HG03469 (cell line): ENCODE measurements around the gene EMC10.
"Not testable (repeated sequence)": the region's sequence is repeated elsewhere in the genome, so short reads cannot be mapped to it uniquely, and the experiment has no call there.

ENCODE experiments used
- ATAC-seq: cut with Tn5 transposase; IDR thresholded peaks from one replicate; pipeline ENCODE4 v1.9.1; 2021; ENCODE audit warnings: mild to moderate bottlenecking, moderate library complexity, moderate number of reproducible peaks; ENCODE audit not compliant: unreplicated experiment

Gene EMC10

DNA sequence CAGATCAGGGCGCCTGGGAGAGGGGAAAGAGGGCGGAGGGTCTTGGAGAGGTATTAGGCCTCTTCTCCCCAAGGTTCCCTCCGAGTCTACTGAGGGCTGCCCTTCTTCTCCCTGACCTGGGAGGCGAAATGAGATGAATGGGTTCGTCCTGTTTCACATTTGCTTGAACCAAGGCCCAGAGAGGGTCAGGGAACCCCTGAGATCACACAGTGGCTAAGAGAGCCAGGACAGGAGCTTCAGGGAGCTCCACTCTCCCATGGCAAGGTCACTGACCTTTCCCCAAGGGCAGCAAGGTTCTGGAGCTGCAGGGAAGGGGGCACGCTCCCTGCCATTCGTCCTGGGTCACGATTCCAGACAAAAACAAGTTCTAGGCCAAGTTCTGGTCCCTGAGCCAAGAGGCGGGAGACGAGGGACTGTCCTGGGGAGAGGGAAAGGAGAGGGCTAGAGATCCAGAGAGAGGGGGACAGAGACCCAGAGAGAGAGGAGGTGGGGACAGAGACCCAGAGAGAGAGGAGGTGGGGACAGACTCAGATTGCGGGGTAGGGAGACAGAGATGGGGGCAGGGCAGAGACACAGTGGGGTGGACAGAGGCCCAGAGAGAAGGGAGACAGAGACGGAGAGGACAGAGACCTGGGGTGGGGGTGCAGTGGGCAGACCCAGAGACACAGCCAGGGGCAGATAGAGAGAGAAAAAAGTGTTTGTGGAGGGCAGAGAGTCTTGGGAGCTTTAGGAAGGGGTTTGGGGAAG lies 36.9 kb downstream of the EMC10 start:
- no peak for ATAC-seq

DNA sequence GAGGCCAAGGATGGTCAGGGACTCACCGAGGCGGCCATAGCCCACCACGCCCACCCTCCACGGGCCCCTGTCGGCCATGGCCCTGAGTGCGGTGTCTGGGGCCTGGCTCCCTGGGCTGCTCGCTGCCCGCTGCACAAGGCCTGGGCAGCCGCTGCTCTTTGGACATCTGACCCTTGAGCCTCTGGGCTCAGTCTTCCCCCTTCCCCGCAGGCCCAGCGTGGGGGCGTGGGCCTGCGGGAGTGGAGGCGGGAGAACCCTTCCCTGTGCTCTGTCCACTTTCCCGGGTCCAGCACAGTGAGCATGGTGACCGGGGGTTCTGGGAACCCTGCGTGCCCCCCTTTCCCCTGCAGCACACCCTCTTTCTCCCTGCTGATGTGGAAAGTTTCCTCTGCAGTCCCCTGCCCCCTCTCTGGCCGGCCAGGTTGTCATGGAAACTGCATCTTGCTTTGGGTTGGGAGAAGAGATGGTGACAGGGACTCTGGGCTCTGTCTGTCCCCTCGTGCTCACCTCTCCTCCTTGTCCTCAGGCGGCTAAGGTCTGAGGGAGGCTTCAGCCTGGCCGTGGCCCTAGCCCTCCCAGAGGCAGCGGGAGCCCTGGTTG lies 37.5 kb downstream of the EMC10 start, which contains the start of gene ASPDH:
ASPDH (minus strand) TSS at position 168 of the 600 bp plus-strand sequence; CDS start at position 78, 90 bp downstream.
- no peak for ATAC-seq

DNA sequence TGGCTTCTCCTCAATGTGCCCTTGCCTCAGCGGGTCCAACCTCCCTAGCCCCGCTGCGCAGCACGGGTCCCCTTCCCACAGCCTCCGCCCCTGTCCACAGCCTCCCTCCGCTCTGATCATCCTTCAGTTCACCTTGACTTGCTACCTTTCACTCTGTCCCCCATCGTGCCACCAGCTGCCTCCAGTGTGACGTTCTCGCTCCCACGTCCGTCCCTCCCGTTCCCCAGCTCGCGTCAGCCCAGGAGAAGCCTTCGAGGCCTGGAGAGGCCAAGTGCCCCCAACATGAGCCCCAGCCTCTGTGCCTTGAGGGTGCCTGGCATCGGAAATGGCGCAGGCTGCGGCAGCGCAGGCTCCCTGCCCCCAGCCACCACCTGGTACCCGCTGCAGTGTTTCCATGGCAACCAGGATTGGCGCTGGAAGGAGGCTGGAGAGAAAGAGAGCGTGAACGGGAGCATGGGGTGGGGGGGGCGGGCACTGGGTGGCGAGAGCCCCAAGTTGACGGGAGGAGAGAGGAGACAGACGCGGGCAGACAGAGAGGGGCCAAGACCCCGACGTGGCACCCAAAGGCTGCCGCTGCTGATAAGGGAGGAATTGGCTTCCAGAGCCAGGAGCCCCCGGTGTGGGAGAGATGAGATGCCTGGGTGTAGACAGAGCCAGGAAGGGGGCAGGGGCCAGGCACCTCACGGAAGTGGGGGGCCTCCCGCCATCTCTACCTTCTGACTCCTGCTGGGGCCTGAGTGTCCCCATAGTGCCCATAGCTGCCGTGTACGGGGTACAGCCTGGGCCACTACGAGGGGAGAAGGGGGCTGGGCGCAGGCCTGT lies 38.2 kb downstream of the EMC10 start:
- no peak for ATAC-seq

DNA sequence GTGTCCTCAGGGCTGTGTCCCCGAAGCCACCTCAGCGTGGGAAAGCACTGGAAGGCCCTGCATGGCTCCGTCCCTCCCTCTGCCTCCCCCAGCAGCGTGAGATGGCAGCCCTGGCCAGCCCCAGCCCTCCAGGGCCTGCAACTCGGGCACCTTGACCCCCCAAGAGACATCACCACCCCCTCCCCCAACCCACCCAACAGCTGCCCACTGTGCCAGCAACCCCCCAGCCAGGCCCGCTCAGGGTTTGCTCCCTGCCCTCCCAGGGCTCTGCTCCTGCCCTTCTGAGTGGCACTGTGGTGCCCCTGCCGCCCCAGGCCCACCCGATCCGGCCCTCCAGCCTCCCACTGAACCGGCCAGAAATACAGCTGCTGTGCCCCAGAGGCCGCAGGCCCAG lies 38.9 kb downstream of the EMC10 start:
- no peak for ATAC-seq

DNA sequence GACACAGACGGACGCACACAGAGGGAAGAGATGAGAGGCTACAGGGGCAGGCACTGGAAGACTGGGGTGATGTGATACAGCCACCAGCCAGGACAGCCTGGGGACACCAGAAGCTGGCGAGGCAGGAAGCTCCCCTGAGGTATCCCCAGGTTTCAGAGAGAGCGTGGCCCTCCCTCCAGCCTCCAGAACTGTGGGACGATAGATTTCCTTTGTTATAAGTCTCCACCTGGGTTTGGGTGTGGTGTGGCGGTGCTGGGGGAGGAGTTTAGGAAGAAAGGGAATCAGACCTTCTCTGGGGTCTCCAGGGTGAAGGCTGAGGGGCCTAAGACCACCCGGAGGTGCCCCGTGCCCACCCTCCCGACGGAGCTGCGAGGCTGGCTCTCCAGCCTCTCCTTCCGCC lies 40.1 kb downstream of the EMC10 start:
- no peak for ATAC-seq

DNA sequence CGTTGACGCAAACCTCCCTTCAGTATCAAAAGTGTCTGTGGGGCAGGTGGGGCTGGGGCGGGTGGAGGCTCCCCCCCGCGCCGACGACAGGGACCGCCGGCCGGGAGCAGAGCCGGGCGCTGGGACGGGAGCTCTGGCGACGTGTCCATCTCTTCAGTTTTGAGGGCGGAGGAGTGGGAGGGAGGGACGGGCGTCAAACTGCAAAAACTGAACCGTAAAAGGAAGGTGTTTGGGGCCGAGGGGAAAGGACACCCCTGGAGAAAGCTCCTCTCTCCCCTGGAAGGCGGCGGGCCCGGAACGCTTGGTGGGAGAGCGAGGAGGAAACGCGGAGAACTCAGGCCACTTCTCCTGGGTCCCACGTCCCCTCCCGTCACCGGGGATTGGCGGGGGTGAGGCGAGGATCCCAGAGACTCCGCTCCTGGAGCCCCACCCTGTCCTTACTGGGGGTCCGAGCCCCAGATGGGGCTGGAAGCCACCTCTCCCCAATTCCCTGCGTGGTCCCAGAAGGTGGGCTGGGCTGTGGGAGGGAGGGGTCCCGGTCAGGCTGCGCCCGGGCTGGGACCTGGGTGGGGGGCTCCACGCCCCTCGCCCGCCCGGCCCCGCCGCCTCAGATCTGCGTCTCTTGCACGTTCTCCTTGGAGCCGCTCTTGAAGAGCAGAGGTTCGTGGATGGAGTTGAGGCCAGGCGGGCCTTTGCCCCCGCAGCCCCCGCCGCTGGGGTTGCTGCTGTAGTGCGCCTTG lies 40.8 kb downstream of the EMC10 start:
- ATAC-seq: no peak

DNA sequence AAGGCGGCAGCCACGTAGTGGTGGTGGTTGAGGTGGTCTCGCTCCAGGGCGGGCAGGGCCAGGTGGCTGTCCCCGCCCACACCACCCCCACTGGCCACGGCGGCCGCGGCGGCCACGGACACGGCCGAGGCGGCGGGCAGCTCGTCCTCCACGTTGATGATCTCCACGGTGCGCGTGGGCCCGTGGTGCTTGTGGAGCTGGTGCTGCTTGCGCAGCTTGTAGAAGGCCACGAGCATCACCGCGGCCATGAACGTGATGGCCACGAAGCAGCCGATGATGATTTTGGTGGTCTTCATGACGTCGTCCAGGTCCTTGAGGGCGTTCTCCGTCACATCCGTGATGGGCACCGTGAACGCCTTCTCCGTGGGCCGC lies 41.4 kb downstream of the EMC10 start:
- ATAC-seq: no peak

DNA sequence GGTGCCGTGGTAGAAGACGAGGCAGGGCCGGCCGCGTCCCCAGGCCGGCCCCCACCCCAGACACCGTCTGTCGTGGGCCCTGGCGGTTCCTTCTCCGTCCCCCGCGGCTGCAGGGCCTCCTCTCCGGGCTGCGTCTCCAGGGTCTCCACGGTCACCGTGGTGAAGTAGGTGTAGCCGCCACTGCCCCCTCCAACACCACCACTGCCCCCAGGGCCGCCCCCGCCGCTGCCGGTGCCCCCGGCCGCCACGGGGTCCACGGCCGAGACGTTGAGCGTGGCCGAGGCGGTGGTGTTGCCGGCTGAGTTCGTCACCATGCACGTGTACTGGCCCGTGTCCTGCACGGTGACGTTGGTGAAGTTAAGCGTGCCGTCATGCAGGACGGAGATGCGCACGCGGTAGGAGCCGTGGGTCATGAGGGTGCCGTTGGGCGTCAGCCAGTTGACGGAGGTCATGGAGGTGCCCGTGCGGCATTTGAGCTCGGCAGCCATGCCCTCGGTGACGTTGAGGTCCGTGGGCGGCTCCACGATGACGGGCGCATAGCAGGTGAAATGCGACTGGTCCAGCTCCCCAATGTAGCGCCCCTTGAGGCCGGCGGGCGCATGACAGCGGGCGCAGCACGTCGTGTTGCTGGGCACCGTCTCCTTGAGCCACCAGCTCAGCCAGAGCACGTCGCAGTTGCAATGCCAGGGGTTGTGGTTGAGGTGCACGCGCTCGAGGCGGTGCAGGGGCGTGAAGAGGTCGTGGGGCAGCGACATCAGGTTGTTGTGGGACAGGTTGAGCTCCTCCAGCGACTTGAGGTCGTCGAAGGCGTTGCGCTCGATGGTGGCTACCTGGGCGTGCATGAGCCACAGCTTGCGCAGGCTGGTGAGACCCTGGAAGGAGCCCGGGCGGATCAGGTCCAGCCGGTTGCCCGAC lies 42.0 kb downstream of the EMC10 start:
- no peak for ATAC-seq

DNA sequence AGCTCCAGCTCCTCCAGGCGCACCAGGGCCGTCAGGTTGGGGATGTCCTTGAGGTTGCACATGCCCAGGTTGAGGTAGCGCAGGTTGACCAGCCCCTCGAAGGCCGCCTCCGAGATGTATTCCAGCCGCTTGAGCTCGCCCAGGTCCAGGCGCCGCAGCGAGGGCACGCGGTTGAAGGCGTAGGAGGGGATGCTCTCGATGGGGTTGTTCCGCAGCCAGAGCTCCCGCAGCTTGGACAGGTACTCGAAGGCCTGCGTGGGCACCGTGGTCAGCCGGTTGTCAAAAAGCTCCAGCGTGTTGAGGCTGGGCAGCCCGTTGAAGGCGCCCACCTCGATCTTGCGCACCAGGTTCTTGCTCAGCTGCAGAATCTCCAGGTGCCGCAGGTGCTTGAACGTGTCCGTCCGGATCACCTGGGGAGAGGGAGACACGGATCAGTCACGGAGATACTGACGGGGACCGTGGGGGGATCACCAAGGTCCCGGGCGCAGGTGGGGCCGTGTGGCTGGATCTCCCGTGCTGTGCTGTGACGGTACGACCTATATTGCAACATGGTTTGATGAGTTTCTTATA lies 42.8 kb downstream of the EMC10 start:
- ATAC-seq: no peak

DNA sequence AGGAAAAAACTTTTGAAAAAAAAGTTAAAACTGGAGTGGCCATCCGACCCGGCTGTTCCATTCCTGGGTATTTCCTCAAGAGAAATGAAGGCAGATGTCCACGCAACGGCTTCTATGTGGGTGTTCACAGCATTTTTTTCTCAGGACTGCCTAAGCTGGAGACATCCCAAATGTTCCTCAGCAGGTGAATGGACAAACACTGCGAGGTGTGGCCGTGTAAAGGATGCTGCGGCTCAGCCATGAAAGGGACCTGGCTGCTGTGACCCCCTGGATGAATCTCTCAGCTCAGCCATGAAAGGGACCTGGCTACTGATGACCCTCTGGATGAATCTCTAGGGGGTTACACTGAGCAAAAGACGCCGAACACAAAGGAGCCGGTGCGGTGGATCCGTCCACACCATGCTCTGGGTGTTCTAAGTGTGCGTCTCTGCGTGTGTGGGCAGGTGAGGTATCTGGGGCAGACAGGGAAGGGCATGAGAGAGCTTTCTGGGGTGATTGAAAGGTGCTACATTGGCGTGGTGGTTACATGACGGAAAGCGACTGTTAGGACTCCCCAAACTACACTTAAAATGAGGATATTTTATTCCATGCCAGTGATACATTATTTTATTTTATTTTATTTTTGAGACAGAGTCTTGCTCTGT lies 44.6 kb downstream of the EMC10 start:
- no peak for ATAC-seq

DNA sequence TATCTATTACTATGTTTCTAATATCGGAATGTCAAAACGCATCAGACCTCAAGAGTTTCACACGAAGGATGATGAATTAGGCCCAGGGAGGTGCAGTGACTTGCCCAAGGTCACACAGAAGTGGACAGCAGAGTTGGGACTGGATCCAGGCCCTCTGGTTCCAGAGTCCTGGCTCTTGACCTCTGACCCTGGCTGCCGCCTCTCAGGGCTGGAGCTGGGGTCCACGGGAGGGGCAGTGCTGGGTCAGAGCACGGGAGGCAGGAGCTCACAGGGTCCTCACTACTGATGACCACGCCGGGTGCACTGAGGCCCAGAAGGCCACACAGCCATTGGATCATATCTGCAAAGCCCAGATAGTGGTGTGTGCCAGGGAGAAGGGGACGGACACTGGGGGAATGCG lies 46.6 kb downstream of the EMC10 start:
- ATAC-seq: no peak

DNA sequence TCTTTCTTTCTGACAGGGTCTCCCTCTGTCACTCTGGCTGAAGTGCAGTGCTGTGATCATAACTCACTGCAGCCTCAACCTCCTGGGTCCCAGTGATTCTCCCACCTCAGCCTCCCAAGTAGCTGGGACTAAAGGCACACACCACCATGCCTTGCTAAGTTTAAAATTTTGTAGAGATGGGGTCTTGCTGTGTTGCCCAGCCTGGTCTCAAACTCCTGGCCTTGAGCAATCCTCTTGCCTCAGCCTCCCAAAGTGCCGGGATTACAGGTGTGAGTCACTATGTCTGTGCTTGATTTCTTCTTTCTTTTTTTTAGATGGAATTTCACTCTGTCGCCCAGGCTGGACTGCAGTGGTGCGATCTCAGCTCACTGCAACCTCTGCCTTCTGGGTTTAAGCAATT lies 51.7 kb downstream of the EMC10 start:
- ATAC-seq: not testable (repeated sequence)

DNA sequence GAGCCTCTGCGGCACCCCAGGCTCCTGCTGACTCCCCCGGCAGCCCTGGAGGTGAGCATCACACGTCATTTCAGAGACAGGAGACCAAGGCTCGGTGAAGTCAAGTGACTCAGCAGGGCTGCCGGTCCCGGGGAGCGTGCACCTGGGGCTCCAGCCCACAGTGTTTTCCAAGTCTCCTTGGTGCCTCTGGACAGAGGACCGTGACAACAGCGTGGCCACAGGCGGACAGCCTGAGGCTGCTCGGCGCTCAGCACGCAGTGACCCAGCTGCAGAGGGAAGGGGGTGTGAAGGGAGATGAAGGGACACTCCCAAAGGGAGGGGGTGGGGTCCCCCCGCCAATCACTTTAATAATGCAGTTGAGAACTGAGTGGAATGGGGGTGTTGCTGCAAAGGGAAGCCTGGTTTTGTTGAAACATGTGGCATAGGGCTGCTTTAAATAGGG lies 54.9 kb downstream of the EMC10 start:
- ATAC-seq: no peak

DNA sequence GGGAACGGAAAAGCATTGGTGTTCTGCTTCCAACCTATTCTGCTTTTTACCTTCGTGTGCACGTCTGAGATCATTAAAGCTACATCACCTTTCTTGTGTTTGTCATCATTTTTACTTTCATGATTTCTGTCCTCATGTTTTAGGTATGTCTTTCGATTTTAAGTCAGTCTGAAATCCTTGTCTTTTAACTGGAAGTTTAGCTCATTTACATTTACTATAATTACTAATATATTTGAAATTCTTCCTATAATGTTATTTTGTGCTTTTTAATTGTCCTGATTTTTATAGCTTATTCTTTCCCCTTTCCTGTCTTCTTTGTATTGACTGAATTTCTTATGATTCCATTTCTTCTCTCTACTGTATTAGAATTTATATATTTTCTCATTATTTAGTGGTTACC lies 56.6 kb downstream of the EMC10 start:
- ATAC-seq: no peak

DNA sequence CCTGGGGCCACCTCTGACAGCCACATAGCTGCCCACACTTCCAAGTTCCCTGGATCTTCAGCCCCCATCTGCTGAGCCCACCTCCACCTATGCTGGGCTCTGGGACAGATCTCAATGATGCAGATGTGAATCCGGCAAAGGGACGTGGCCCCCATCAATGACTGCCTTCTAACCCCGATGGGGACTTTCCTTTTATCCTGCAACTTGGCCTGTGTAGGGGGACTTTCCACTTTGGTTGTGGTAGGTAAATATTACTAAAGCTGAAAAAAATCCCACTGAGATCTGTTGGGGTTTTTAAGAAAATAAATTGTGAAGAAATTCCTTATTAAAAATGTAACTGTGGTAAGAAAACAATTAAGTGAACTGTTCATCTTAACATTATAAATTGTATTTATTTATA lies 58.2 kb downstream of the EMC10 start:
- ATAC-seq: no peak

DNA sequence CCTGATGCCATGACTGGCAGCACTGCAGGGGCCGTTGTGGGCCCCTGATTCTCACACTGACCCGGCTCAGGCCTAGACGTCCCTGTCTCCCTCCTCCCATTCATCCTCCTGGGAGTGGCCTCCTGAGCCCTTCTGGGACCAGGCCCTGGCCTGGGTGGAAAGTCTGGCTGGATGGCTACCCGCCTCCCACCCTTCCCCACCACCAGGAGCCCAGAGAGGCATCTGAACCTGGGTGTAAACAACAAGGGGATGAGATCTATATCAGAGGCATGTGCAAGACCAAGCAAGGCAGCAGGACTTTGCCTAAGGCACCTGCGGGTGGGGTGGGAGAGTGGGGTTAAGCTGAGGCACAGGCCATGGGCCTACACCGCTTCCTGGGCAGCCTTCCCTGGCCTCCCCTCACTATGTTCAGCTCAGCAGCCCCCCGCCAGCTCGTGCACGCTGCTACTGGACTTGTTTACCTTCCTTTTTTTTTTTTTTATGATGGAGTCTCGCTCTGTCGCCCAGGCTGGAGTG lies 59.4 kb downstream of the EMC10 start:
- ATAC-seq: no peak

DNA sequence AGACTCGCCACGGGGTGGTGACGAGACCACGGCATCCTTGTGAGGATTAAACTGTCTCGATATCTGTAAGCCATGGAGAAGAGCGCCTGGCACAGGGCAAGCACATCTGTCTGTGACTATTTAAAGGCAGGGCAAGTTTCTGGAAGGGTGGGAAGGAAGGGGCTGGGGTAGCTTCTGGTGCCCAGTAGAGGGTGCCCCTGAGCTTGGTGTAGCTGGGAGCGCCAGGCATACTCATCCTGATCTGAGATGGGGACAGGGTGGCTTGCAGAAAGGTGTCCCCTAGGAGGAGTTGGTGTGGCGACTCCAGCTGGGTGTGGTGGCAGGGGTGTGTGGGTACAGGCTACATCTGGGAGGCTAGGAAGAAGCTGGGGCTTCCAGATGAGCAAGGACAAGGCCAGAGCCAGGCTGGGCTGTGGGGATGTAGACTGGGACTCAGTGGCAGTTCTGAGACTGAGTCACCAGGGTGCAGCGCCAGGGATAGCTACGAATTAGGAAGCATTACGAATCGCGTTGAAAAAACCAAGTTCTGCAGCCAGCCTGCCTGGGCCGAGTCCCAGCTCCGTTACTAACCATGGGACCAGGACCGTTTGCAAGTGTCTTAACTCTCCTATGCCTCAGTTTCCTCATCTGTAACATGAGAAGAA lies 60.5 kb downstream of the EMC10 start:
- ATAC-seq: no peak

DNA sequence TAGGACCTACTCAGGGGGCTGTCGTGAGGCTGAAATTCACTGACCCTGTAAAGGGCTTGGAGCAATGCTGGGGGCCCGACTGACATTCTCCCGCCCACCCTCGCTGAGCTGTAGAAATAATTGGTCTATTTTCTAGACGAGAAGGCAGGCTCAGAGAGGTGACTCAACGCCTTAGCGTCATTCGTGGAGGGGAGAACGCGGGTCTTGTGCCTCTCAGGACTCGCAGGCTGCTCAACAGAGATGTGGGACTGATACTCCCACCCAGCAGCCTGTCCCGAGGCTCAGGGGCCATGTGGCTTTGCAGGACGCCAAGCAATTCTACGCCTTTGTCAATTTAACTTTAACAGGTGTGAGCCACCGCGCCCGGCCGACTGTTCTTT lies 61.0 kb downstream of the EMC10 start:
- no peak for ATAC-seq
